GM12878 (cell line): ENCODE data around the gene TRAT1.

Experiments
- ATF3 ChIP-seq: IDR thresholded peaks from 2 replicates; pipeline ENCODE4 v1.6.1; 2011; ENCODE audit warnings: low read depth, mild to moderate bottlenecking, low read length, moderate library complexity, borderline replicate concordance; ENCODE audit errors: extremely low read depth
- CBFB ChIP-seq: IDR thresholded peaks from 2 replicates; pipeline ENCODE4 v1.6.1; 2016; ENCODE audit warnings: antibody characterized with exemption, low read depth
- CTCF ChIP-seq, 3 experiments: IDR thresholded peaks in 2 of 3; conservative IDR thresholded peaks in 1 of 3; 2 replicates each; pipeline ENCODE4 v1.5.1; 2011; ENCODE audit warnings: low read depth in 3 of 3, low read length in 3 of 3, mild to moderate bottlenecking in 3 of 3, control low read depth in 2 of 3, moderate library complexity in 2 of 3, inconsistent platforms in 1 of 3, mixed read lengths in 1 of 3; ENCODE audit not compliant: control insufficient read depth in 2 of 3, insufficient read depth in 1 of 3; ENCODE audit errors: extremely low read depth in 1 of 3
- ETV6 ChIP-seq, 2 experiments: fragments of 450-650 bp in 1 of 2; IDR thresholded peaks in 1 of 2; conservative IDR thresholded peaks in 1 of 2; 2 replicates each; pipeline ENCODE4 v1.6.1; 2014; ENCODE audit warnings: antibody characterized with exemption in 1 of 2, borderline replicate concordance in 1 of 2, low read depth in 1 of 2, mild to moderate bottlenecking in 1 of 2, moderate library complexity in 1 of 2
- FOS ChIP-seq: IDR thresholded peaks from 3 replicates; pipeline ENCODE4 v1.6.1; 2011; ENCODE audit warnings: borderline replicate concordance; ENCODE audit not compliant: insufficient read length; ENCODE audit errors: extremely low read depth
- JUND ChIP-seq: IDR thresholded peaks from 2 replicates; pipeline ENCODE4 v1.6.1; 2012; ENCODE audit warnings: low read depth, mild to moderate bottlenecking, low read length, improper control_type of control experiment, moderate library complexity
- MXI1 ChIP-seq: fragments of 150-350 bp; IDR thresholded peaks from 2 replicates; pipeline ENCODE4 v1.6.1; 2011; ENCODE audit warnings: low read depth, mild to moderate bottlenecking, inconsistent platforms, low read length, improper control_type of control experiment
- NFYB ChIP-seq: IDR thresholded peaks from 2 replicates; pipeline ENCODE4 v1.6.1; 2011; ENCODE audit warnings: low read depth, mild to moderate bottlenecking, low read length, improper control_type of control experiment, moderate library complexity; ENCODE audit not compliant: insufficient read depth
- NKRF ChIP-seq: fragments of 450-650 bp; conservative IDR thresholded peaks from 2 replicates; pipeline ENCODE4 v1.6.1; 2017; ENCODE audit warnings: mild to moderate bottlenecking, moderate library complexity
- RCOR1 ChIP-seq: conservative IDR thresholded peaks from 2 replicates; pipeline ENCODE4 v1.6.1; 2012; ENCODE audit warnings: low read depth, low read length, improper control_type of control experiment
- REST ChIP-seq: IDR thresholded peaks from 2 replicates; pipeline ENCODE4 v1.6.1; 2012; ENCODE audit warnings: mild to moderate bottlenecking, low read depth, low read length
- SREBF1 ChIP-seq: IDR thresholded peaks from 2 replicates; pipeline ENCODE4 v1.6.1; 2012; ENCODE audit warnings: mild to moderate bottlenecking, low read length
- SREBF2 ChIP-seq: IDR thresholded peaks from 2 replicates; pipeline ENCODE4 v1.6.1; 2012; ENCODE audit warnings: mild to moderate bottlenecking, low read length
- ZBTB33 ChIP-seq: fragments of 450-650 bp; IDR thresholded peaks from 2 replicates; pipeline ENCODE4 v1.6.1; 2017; ENCODE audit warnings: mild to moderate bottlenecking

GRCh38 chr3:108833611-108834010, 11.0 kb downstream of the TRAT1 start:
- TF ChIP-seq ETV6 (conservative IDR thresholded peaks at IDR 0.05 in 1 of 2, IDR thresholded peaks at IDR 0.05 in 1 of 2; ENCODE audit: borderline replicate concordance in 1 of 2, low read depth in 1 of 2) (no peak), MXI1 (no peak), CBFB (no peak), REST (no peak), CTCF (IDR thresholded peaks at IDR 0.05 in 2 of 3, conservative IDR thresholded peaks at IDR 0.05 in 1 of 3; ENCODE audit: control insufficient read depth in 2 of 3, extremely low read depth in 1 of 3, insufficient read depth in 1 of 3, low read depth in 3 of 3, low read length in 3 of 3) (no peak), SREBF2 (no peak), NFYB (no peak), ATF3 (no peak), NKRF (no peak), SREBF1 (no peak), JUND (no peak), ZBTB33 (no peak), RCOR1 (no peak), FOS (no peak)
